GM21529 (cell line): ENCODE measurements around the gene TBCCD1.
A peak's percentile ranks its signal among the peaks of the same experiment; 100 is the strongest.
"Not testable (repeated sequence)": the region's sequence is repeated elsewhere in the genome, so short reads cannot be mapped to it uniquely, and the experiment has no call there.

Experiments
- ATAC-seq: cut with Tn5 transposase; IDR thresholded peaks from one replicate; pipeline ENCODE4 v1.9.1; 2021; ENCODE audit not compliant: unreplicated experiment

The TBCCD1 gene

GRCh38 chr3:186596568-186597287 is 29.6 kb upstream of the TBCCD1 start:
- no peak for ATAC-seq

GRCh38 chr3:186594591-186595113 is 27.5 kb upstream of the TBCCD1 start:
- ATAC-seq: no peak

GRCh38 chr3:186593862-186594261 is 26.7 kb upstream of the TBCCD1 start:
- no peak for ATAC-seq

- no peak for ATAC-seq
These were observed 25.5 kb upstream of the TBCCD1 start for GRCh38 chr3:186592682-186593081.

- ATAC-seq: no peak
These were observed 23.6 kb upstream of the TBCCD1 start for GRCh38 chr3:186590580-186591295.

GRCh38 chr3:186589856-186590579 is 22.9 kb upstream of the TBCCD1 start:
- no peak for ATAC-seq

- ATAC-seq: no peak
These were observed 22.0 kb upstream of the TBCCD1 start for GRCh38 chr3:186589121-186589520.

- ATAC-seq: no peak
These were observed 21.5 kb upstream of the TBCCD1 start for GRCh38 chr3:186588632-186589031.

GRCh38 chr3:186587183-186587582 is 20.0 kb upstream of the TBCCD1 start:
- ATAC-seq: no peak

GRCh38 chr3:186586245-186586644 is 19.1 kb upstream of the TBCCD1 start:
- not testable (repeated sequence) for ATAC-seq

- no peak for ATAC-seq
These were observed 16.7 kb upstream of the TBCCD1 start for GRCh38 chr3:186583831-186584230.

- no peak for ATAC-seq
These were observed 15.4 kb upstream of the TBCCD1 start for GRCh38 chr3:186582541-186582940.

- no peak for ATAC-seq
These were observed 13.6 kb upstream of the TBCCD1 start for GRCh38 chr3:186580785-186581184.

- ATAC-seq: no peak
These were observed 10.4 kb upstream of the TBCCD1 start for GRCh38 chr3:186577521-186577920.

- no peak for ATAC-seq
These were observed 4.5 kb upstream of the TBCCD1 start for GRCh38 chr3:186571644-186572013.

GRCh38 chr3:186570941-186571643 is 4.0 kb upstream of the TBCCD1 start:
- no peak for ATAC-seq

GRCh38 chr3:186570096-186570940 is 3.2 kb upstream of the TBCCD1 start, which contains the start of gene DNAJB11:
DNAJB11 (plus strand) TSS chr3:186570720; CDS start chr3:186570898, 178 bp downstream.
- peak; percentile 91 for ATAC-seq

- ATAC-seq: no peak
These were observed 2.6 kb upstream of the TBCCD1 start for GRCh38 chr3:186569779-186570095.

GRCh38 chr3:186569361-186569760 is 2.2 kb upstream of the TBCCD1 start:
- not testable (repeated sequence) for ATAC-seq

GRCh38 chr3:186566772-186567071 is 417 bp downstream of the TBCCD1 start:
- ATAC-seq: peak; percentile 1
